Prostate gland (tissue), 2 donors: Measurements from ENCODE around the gene FMNL1. TPM values are rescaled to one million over a fixed set of nuclear protein-coding genes. Genes with fewer than 3 reads are reported as not detected.

Experiments used
- DNase-seq: peaks from one replicate; pipeline ENCODE4 v3.0.0-alpha.2; 2019; ENCODE audit warnings: low spot score
- H3K27ac ChIP-seq, 2 donors: fragments of 200-600 bp; sonication (generic); 2 replicates each; pipeline ENCODE4 v1.5.1; 2017 to 2019
- H3K27me3 ChIP-seq: fragments of 200-600 bp; sonication (generic); replicated peaks from 2 replicates; pipeline ENCODE4 v1.5.1; 2019; ENCODE audit not compliant: insufficient read depth
- H3K36me3 ChIP-seq, 2 donors: fragments of 200-600 bp; sonication (generic); 1 replicate in 1 of 2; 2 replicates in 1 of 2; pipeline versions ENCODE4 v1.5.1 to v1.8.1; 2017 to 2019
- H3K4me1 ChIP-seq: fragments of 200-600 bp; sonication (generic); replicated peaks from 2 replicates; pipeline ENCODE4 v1.5.1; 2019
- H3K4me3 ChIP-seq, 2 donors: fragments of 200-600 bp; sonication (generic); 2 replicates each; pipeline ENCODE4 v1.5.1; 2017 to 2019
- H3K9me3 ChIP-seq: fragments of 200-600 bp; sonication (generic); 2 replicates; pipeline ENCODE4 v1.5.1; 2017
- POLR2A ChIP-seq: fragments of 450-650 bp; IDR thresholded peaks from one replicate; pipeline ENCODE4 v1.6.1; 2016; ENCODE audit warnings: antibody characterized with exemption, mild to moderate bottlenecking
- POLR2AphosphoS5 ChIP-seq: sonication (generic); formaldehyde crosslinking; IDR thresholded peaks from one replicate; pipeline ENCODE4 v1.6.1; 2017; ENCODE audit warnings: antibody characterized with exemption
- WGBS: methylation state at CpG from one replicate; pipeline ENCODE4 v1.1.5; 2018; 5-methylcytosine and 5-hydroxymethylcytosine counted together
- intact Hi-C: fragments of 100-400 bp; cut with DNase I; formaldehyde crosslinking; loops from one replicate; pipeline ENCODE4 v1.14.2; 2022
- total RNA-seq, 2 donors: library from RNA; depleted of rRNA; stranded (reverse); fragments of >200 nt; gene quantifications; one replicate each; pipeline ENCODE4 v1.1.0, GENCODE V29; 2016
- TF ChIP-seq, protein P1 (sequence below), 4 experiments: fragments of 200-600 bp in 2 of 4; fragments of 450-650 bp in 2 of 4; sonication (generic) in 2 of 4; IDR thresholded peaks; 1 replicate in 3 of 4; 2 replicates in 1 of 4; pipeline ENCODE4 v1.5.1; 2016 to 2019; ENCODE audit warnings: antibody characterized with exemption in 4 of 4, mild to moderate bottlenecking in 2 of 4, moderate library complexity in 2 of 4

FMNL1 gene
- total RNA-seq, 2 donors from 2014 or later = 3.6 to 12.2 TPM

DNA sequence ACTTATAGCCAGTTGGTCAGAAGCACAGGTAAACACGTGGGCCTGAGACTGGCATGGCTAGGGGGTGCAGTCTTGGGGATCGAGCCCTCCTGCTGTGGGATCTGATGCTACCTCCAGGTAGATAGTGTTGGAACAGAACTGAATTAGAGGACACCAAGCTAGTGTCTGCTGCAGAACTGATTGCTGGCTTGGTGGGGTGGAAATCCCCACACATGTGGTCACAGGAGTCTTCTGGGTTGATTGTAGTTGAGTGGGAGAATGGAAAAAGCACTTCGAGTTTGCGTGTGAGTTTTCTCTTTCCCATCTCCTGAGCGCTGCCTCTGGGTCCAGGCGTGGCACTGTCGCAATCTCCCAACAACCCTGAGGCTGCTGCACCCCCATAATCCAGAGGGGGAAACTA lies 48.2 kb downstream of the FMNL1 start:
- 92% methylated on average over 7 of the region's 7 CpGs for WGBS
- no peak for DNase-seq
- H3K36me3 ChIP-seq = peaks cover 18 to 22% of the 10 kb centered on the region in 2 donors
- intact Hi-C loops = no loop called here
- no peaks in the 10 kb centered on the region for H3K27me3 ChIP-seq
- H3K9me3 ChIP-seq = no peaks in the 10 kb centered on the region
- no peak overlapping the region for H3K4me3 ChIP-seq
- H3K27ac ChIP-seq = no peak overlapping the region
- TF ChIP-seq POLR2AphosphoS5 = no peak
- TF ChIP-seq, protein P1, sequence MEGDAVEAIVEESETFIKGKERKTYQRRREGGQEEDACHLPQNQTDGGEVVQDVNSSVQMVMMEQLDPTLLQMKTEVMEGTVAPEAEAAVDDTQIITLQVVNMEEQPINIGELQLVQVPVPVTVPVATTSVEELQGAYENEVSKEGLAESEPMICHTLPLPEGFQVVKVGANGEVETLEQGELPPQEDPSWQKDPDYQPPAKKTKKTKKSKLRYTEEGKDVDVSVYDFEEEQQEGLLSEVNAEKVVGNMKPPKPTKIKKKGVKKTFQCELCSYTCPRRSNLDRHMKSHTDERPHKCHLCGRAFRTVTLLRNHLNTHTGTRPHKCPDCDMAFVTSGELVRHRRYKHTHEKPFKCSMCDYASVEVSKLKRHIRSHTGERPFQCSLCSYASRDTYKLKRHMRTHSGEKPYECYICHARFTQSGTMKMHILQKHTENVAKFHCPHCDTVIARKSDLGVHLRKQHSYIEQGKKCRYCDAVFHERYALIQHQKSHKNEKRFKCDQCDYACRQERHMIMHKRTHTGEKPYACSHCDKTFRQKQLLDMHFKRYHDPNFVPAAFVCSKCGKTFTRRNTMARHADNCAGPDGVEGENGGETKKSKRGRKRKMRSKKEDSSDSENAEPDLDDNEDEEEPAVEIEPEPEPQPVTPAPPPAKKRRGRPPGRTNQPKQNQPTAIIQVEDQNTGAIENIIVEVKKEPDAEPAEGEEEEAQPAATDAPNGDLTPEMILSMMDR (IDR thresholded peaks at IDR 0.05) = no peak
- no peak for TF ChIP-seq POLR2A
- no peaks in the 10 kb centered on the region for H3K4me1 ChIP-seq

- no peak for DNase-seq
- no peak for TF ChIP-seq POLR2AphosphoS5
- TF ChIP-seq, protein P1 (IDR thresholded peaks at IDR 0.05) = peak in 3 of 4 experiments; percentile 42 to 49 (median 46)
- TF ChIP-seq POLR2A = no peak
- intact Hi-C loops = no loop called here
- Histone ChIP-seq H3K27me3 (no peaks in the 10 kb centered on the region), H3K36me3 (peaks cover 18 to 22% of the 10 kb centered on the region in 2 donors), H3K4me3 (no peak overlapping the region), H3K4me1 (no peaks in the 10 kb centered on the region), H3K9me3 (no peaks in the 10 kb centered on the region), H3K27ac (no peak overlapping the region)
- WGBS = 74% methylated on average over 7 of the region's 13 CpGs
Measured at GRCh38 chr17:45270828-45271418, 49.2 kb downstream of the FMNL1 start.

DNA sequence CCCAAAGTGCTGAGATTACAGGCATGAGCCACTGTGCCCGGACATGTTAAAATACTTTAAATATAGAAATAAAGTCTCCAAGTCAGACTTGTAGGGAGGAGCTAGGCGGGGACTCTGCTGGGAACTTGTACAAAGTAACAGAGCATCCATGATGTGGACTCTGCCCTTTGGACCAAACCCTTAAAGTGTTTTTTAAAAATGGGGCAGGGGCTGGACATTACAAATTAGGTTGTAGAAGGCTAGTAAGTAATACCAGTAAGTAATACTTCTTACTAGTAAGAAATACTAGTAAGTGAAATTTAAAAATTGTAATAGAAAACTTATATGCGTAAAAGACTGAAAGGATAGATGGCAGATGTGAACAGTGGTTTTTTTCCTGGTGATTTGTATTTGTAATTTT lies 49.9 kb downstream of the FMNL1 start:
- Histone ChIP-seq H3K27me3 (no peaks in the 10 kb centered on the region), H3K4me1 (no peaks in the 10 kb centered on the region), H3K4me3 (no peak overlapping the region), H3K9me3 (no peaks in the 10 kb centered on the region), H3K36me3 (peaks cover 18 to 22% of the 10 kb centered on the region in 2 donors), H3K27ac (no peak overlapping the region)
- no peak for DNase-seq
- intact Hi-C loops = no loop called here
- TF ChIP-seq POLR2A (no peak), POLR2AphosphoS5 (no peak)
- TF ChIP-seq, protein P1 (IDR thresholded peaks at IDR 0.05) = no peak
- 92% methylated on average over 3 of the region's 3 CpGs for WGBS

GRCh38 chr17:45273551-45273957 lies 51.9 kb downstream of the FMNL1 start:
- H3K27ac ChIP-seq = no peak overlapping the region
- H3K9me3 ChIP-seq = no peaks in the 10 kb centered on the region
- H3K4me1 ChIP-seq = peaks cover 5% of the 10 kb centered on the region
- no peak for TF ChIP-seq POLR2AphosphoS5
- TF ChIP-seq, protein P1 (IDR thresholded peaks at IDR 0.05) = no peak
- no peak for TF ChIP-seq POLR2A
- WGBS = 83% methylated on average over 12 of the region's 16 CpGs
- intact Hi-C loops = no loop called here
- DNase-seq = no peak
- peaks cover 7 to 10% of the 10 kb centered on the region in 2 donors for H3K36me3 ChIP-seq
- no peak overlapping the region for H3K4me3 ChIP-seq
- no peaks in the 10 kb centered on the region for H3K27me3 ChIP-seq

GRCh38 chr17:45274033-45274432 lies 52.3 kb downstream of the FMNL1 start:
- TF ChIP-seq POLR2AphosphoS5 = no peak
- TF ChIP-seq, protein P1 (IDR thresholded peaks at IDR 0.05) = no peak
- TF ChIP-seq POLR2A = no peak
- intact Hi-C loops = no loop called here
- no peak for DNase-seq
- H3K9me3 ChIP-seq = no peaks in the 10 kb centered on the region
- H3K27me3 ChIP-seq = no peaks in the 10 kb centered on the region
- H3K4me3 ChIP-seq = no peak overlapping the region
- H3K27ac ChIP-seq = no peak overlapping the region
- H3K36me3 ChIP-seq = peaks cover 7 to 10% of the 10 kb centered on the region in 2 donors
- H3K4me1 ChIP-seq = peaks cover 5% of the 10 kb centered on the region
- WGBS = 96% methylated on average over 5 of the region's 5 CpGs
